ENCODE data around the gene PDXP.

DNA sequence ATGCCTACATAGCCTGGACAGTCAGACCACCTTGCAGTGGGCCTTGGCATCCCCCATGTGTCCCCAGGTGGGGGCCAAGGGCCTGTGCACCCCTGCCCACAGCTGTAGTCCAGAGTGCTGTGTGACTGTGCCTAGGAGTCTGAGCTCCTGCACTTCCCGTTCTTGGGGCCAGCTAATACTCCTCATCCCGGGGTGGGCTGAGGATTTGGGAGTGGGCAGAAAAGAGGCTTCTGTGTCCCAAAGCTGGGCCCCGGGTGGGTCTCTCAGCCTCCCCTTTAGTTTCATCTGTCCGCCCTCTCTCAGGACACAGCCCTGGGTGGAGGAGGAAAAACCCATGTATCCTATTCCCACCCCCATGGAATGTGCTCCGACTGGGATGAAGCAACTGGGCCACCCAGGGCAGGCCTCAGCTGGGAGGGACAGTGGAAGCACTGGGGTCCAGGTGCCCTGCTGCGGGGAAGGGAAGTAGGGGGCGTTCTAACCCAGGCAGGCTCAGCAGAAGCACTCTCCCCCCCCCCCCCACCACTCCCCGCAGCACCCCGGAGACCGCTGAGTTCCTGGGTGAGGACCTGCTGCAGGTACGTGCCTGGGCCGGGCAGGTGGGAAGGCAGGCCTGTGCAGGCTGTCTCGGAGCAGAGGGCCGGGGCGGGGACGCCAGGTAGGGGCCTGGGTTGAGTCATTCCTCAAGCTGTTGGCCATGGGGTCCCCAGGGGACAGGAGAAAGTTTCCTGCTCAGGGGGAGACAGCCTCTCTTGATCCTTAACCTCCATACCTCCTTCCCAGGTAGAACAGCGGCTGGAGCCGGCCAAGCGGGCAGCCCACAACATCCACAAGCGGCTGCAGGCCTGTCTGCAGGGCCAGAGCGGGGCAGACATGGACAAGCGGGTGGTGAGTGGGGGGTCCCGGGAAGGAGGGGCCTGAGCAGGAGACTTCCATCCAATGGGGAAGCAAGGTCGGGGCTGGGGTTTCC, 17.6 kb upstream of the PDXP start:
- TF ChIP-seq, protein P1, sequence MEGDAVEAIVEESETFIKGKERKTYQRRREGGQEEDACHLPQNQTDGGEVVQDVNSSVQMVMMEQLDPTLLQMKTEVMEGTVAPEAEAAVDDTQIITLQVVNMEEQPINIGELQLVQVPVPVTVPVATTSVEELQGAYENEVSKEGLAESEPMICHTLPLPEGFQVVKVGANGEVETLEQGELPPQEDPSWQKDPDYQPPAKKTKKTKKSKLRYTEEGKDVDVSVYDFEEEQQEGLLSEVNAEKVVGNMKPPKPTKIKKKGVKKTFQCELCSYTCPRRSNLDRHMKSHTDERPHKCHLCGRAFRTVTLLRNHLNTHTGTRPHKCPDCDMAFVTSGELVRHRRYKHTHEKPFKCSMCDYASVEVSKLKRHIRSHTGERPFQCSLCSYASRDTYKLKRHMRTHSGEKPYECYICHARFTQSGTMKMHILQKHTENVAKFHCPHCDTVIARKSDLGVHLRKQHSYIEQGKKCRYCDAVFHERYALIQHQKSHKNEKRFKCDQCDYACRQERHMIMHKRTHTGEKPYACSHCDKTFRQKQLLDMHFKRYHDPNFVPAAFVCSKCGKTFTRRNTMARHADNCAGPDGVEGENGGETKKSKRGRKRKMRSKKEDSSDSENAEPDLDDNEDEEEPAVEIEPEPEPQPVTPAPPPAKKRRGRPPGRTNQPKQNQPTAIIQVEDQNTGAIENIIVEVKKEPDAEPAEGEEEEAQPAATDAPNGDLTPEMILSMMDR (conservative IDR thresholded peaks at IDR 0.05 in 1 of 2, IDR thresholded peaks at IDR 0.05 in 1 of 2; ENCODE audit: extremely low read depth in 1 of 2, insufficient read depth in 1 of 2, low read depth in 1 of 2, low read length in 2 of 2): no peak
- TF ChIP-seq EZH2 (IDR thresholded peaks at IDR 0.05; ENCODE audit: borderline replicate concordance, low read length): no peak

All from mammary epithelial cell (primary cell).